ENCODE measurements around the gene OTULINL. TPM values are rescaled to one million over a fixed set of nuclear protein-coding genes. Genes with fewer than 3 reads are reported as not detected.

The OTULINL gene
- total and polyA plus RNA-seq, 4 donors = 0.82 to 4.1 (median 1.6) TPM

- Histone ChIP-seq H3K27me3 (ENCODE audit: control insufficient read depth in 4 of 4, insufficient read depth in 4 of 4, low read length in 3 of 4) (peaks cover 0 to 2% (median 0%) of the 10 kb centered on the region in 4 donors), H3K4me3 (ENCODE audit: low read depth in 1 of 3, low read length in 3 of 3) (no peak overlapping the region), H3K9me3 (ENCODE audit: control insufficient read depth in 4 of 4, low read length in 3 of 4) (no peaks in the 10 kb centered on the region), H3K36me3 (ENCODE audit: control insufficient read depth in 4 of 4, insufficient read depth in 3 of 4, low read depth in 1 of 4, low read length in 3 of 4) (no peaks in the 10 kb centered on the region), H3K4me1 (ENCODE audit: control insufficient read depth in 4 of 4, insufficient read depth in 4 of 4, low read length in 3 of 4) (no peaks in the 10 kb centered on the region), H3K27ac (ENCODE audit: low read depth in 1 of 2, low read length in 2 of 2) (no peak overlapping the region), H3K9ac (ENCODE audit: low read depth in 1 of 2, low read length in 2 of 2) (no peak overlapping the region)
- no peak for TF ChIP-seq RXRA (IDR thresholded peaks at IDR 0.05)
- no peak for TF ChIP-seq GABPA (IDR thresholded peaks at IDR 0.05 in 1 of 2, conservative IDR thresholded peaks at IDR 0.05 in 1 of 2)
- no peak for TF ChIP-seq FOXA2 (IDR thresholded peaks at IDR 0.05)
- TF ChIP-seq RAD21 (IDR thresholded peaks at IDR 0.05) = no peak
- TF ChIP-seq, protein P1, sequence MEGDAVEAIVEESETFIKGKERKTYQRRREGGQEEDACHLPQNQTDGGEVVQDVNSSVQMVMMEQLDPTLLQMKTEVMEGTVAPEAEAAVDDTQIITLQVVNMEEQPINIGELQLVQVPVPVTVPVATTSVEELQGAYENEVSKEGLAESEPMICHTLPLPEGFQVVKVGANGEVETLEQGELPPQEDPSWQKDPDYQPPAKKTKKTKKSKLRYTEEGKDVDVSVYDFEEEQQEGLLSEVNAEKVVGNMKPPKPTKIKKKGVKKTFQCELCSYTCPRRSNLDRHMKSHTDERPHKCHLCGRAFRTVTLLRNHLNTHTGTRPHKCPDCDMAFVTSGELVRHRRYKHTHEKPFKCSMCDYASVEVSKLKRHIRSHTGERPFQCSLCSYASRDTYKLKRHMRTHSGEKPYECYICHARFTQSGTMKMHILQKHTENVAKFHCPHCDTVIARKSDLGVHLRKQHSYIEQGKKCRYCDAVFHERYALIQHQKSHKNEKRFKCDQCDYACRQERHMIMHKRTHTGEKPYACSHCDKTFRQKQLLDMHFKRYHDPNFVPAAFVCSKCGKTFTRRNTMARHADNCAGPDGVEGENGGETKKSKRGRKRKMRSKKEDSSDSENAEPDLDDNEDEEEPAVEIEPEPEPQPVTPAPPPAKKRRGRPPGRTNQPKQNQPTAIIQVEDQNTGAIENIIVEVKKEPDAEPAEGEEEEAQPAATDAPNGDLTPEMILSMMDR (IDR thresholded peaks at IDR 0.05; ENCODE audit: low read depth, low read length, missing input control) = no peak
- no peak for DNase-seq (ENCODE audit: low spot score)
- 73% methylated on average over 2 of the region's 2 CpGs for WGBS
Observed at GRCh38 chr5:14598225-14598624, 16.6 kb downstream of the OTULINL start.

- no peaks in the 10 kb centered on the region for H3K36me3 ChIP-seq (ENCODE audit: control insufficient read depth in 4 of 4, insufficient read depth in 3 of 4, low read depth in 1 of 4, low read length in 3 of 4)
- H3K9me3 ChIP-seq (ENCODE audit: control insufficient read depth in 4 of 4, low read length in 3 of 4) = no peaks in the 10 kb centered on the region
- 64% methylated on average over 1 of the region's 1 CpG for WGBS
- no peaks in the 10 kb centered on the region for H3K4me1 ChIP-seq (ENCODE audit: control insufficient read depth in 4 of 4, insufficient read depth in 4 of 4, low read length in 3 of 4)
- no peak for DNase-seq (ENCODE audit: low spot score)
- H3K9ac ChIP-seq (ENCODE audit: low read depth in 1 of 2, low read length in 2 of 2) = no peak overlapping the region
- no peak overlapping the region for H3K27ac ChIP-seq (ENCODE audit: low read depth in 1 of 2, low read length in 2 of 2)
- no peak overlapping the region for H3K4me3 ChIP-seq (ENCODE audit: low read depth in 1 of 3, low read length in 3 of 3)
- peaks cover 0 to 2% (median 0%) of the 10 kb centered on the region in 4 donors for H3K27me3 ChIP-seq (ENCODE audit: control insufficient read depth in 4 of 4, insufficient read depth in 4 of 4, low read length in 3 of 4)
- TF ChIP-seq FOXA2 (IDR thresholded peaks at IDR 0.05) (no peak), HNF4G (IDR thresholded peaks at IDR 0.05) (no peak), GABPA (IDR thresholded peaks at IDR 0.05 in 1 of 2, conservative IDR thresholded peaks at IDR 0.05 in 1 of 2) (no peak), SP1 (IDR thresholded peaks at IDR 0.05) (no peak), JUND (IDR thresholded peaks at IDR 0.05) (no peak), YY1 (IDR thresholded peaks at IDR 0.05) (no peak), HNF4A (conservative IDR thresholded peaks at IDR 0.05) (no peak), NR2F2 (IDR thresholded peaks at IDR 0.05) (no peak), EGR1 (IDR thresholded peaks at IDR 0.05; ENCODE audit: low read depth in 2 of 2) (no peak), TAF1 (conservative IDR thresholded peaks at IDR 0.05) (no peak), RXRA (IDR thresholded peaks at IDR 0.05) (no peak), FOXA1 (IDR thresholded peaks at IDR 0.05) (no peak)
- TF ChIP-seq, protein P1 (IDR thresholded peaks at IDR 0.05; ENCODE audit: low read depth, low read length, missing input control) = no peak
- TF ChIP-seq, protein P2, sequence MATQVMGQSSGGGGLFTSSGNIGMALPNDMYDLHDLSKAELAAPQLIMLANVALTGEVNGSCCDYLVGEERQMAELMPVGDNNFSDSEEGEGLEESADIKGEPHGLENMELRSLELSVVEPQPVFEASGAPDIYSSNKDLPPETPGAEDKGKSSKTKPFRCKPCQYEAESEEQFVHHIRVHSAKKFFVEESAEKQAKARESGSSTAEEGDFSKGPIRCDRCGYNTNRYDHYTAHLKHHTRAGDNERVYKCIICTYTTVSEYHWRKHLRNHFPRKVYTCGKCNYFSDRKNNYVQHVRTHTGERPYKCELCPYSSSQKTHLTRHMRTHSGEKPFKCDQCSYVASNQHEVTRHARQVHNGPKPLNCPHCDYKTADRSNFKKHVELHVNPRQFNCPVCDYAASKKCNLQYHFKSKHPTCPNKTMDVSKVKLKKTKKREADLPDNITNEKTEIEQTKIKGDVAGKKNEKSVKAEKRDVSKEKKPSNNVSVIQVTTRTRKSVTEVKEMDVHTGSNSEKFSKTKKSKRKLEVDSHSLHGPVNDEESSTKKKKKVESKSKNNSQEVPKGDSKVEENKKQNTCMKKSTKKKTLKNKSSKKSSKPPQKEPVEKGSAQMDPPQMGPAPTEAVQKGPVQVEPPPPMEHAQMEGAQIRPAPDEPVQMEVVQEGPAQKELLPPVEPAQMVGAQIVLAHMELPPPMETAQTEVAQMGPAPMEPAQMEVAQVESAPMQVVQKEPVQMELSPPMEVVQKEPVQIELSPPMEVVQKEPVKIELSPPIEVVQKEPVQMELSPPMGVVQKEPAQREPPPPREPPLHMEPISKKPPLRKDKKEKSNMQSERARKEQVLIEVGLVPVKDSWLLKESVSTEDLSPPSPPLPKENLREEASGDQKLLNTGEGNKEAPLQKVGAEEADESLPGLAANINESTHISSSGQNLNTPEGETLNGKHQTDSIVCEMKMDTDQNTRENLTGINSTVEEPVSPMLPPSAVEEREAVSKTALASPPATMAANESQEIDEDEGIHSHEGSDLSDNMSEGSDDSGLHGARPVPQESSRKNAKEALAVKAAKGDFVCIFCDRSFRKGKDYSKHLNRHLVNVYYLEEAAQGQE (IDR thresholded peaks at IDR 0.05) = no peak
- TF ChIP-seq, protein P3, sequence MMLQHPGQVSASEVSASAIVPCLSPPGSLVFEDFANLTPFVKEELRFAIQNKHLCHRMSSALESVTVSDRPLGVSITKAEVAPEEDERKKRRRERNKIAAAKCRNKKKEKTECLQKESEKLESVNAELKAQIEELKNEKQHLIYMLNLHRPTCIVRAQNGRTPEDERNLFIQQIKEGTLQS (IDR thresholded peaks at IDR 0.05) = no peak
Observed at GRCh38 chr5:14599476-14600127, 18.0 kb downstream of the OTULINL start.

All from liver (tissue), 9 donors.